Ovary (tissue), 9 donors: Measurements from ENCODE around the gene ETV6. TPM values are rescaled to one million over a fixed set of nuclear protein-coding genes. Genes with fewer than 3 reads are reported as not detected.

Source experiments
- DNase-seq, 5 donors: peaks; one replicate each; pipeline ENCODE4 v3.0.0-alpha.2; 2019 to 2020
- H3K27ac ChIP-seq, 2 donors: fragments of 200-600 bp; one replicate each; pipeline versions ENCODE4 v1.5.1 to v1.8.0; 2019 to 2022
- H3K27me3 ChIP-seq: fragments of 200-600 bp; one replicate; pipeline ENCODE4 v1.8.0; 2022
- H3K36me3 ChIP-seq: fragments of 200-600 bp; sonication (generic); one replicate; pipeline ENCODE4 v1.5.1; 2019
- H3K4me1 ChIP-seq: one replicate; pipeline ENCODE4 v1.8.1; 2013; ENCODE audit warnings: mild to moderate bottlenecking, moderate library complexity; ENCODE audit not compliant: insufficient read depth
- H3K4me3 ChIP-seq: fragments of 200-600 bp; sonication (generic); one replicate; pipeline ENCODE4 v1.5.1; 2017
- H3K9me3 ChIP-seq, 2 donors: fragments of 200-600 bp in 1 of 2; sonication (generic) in 1 of 2; one replicate each; pipeline versions ENCODE4 v1.5.1 to v1.8.1; 2013 to 2019; ENCODE audit warnings: mild to moderate bottlenecking in 1 of 2, moderate library complexity in 1 of 2
- CTCF ChIP-seq, 3 donors: fragments of 450-650 bp in 2 of 3; fragments of 200-600 bp in 1 of 3; IDR thresholded peaks; one replicate each; pipeline versions ENCODE4 v1.5.1 to v1.8.0; 2016 to 2022; ENCODE audit warnings: antibody characterized with exemption in 3 of 3, mild to moderate bottlenecking in 1 of 3
- EP300 ChIP-seq: sonication (generic); formaldehyde crosslinking; IDR thresholded peaks from one replicate; pipeline ENCODE4 v1.6.1; 2017; ENCODE audit warnings: antibody characterized with exemption
- POLR2A ChIP-seq: fragments of 450-650 bp; IDR thresholded peaks from one replicate; pipeline ENCODE4 v1.6.1; 2017; ENCODE audit warnings: antibody characterized with exemption, mild to moderate bottlenecking, moderate library complexity
- WGBS, 3 donors: extraction: QIAGEN DNeasy Blood & Tissue Kit in 1 of 3; methylation state at CpG; one replicate each; pipeline versions ENCODE4 v1.1.5 to v1.1.7; 2013 to 2017; 5-methylcytosine and 5-hydroxymethylcytosine counted together
- intact Hi-C, 4 donors: fragments of 100-400 bp; cut with DNase I; formaldehyde crosslinking; loops; one replicate each; pipeline versions ENCODE4 v1.11.0 to v1.15.1; 2022 to 2023
- polyA plus RNA-seq, 2 donors: library from polyadenylated mRNA; stranded (reverse); fragments of 200-250 nt in 1 of 2; fragments of 350-450 nt in 1 of 2; fragmentation: Illumina TruSeq in 1 of 2; extraction: RNeasy Lipid Tissue Mini Kit (QIAGEN cat#74804) in 1 of 2; gene quantifications; one replicate each; pipeline ENCODE4 v1.2.3, GENCODE V29; 2013 to 2014
- total RNA-seq, 7 donors: library from RNA; depleted of rRNA in 2 of 7; stranded (reverse); fragments of >200 nt in 2 of 7; fragmentation: NEBNext Ultra II Directional in 3 of 7; extraction: Animal tissue kit (Norgen Biotek cat#: 25700) in 3 of 7; gene quantifications; one replicate each; pipeline versions ENCODE4 v1.1.0 to v1.2.4, GENCODE V29; 2016 to 2023
- donor health status: DM: no; HTN: no; CAD: no; lungs with moderate emphysema.
- donor health status: DM: no; HTN: no; CAD: no.
- donor health status: Bipolar disorder and iron deficiency.
- donor health status: DM: yes; HTN: yes; CAD: no.
- donor health status: DM: no; HTN: no; CAD: no.
- donor health status: DM: yes; HTN: yes; CAD: no.

Gene ETV6
- total and polyA plus RNA-seq, 9 donors, result 4.4 to 34.6 (median 18.3) TPM

GRCh38 chr12:11881835-11882234 is 232.4 kb downstream of the ETV6 start:
- Histone ChIP-seq H3K36me3 (no peaks in the 10 kb centered on the region), H3K9me3 (no peaks in the 10 kb centered on the region), H3K27ac (no peak overlapping the region), H3K4me3 (no peak overlapping the region), H3K4me1 (peaks cover 6% of the 10 kb centered on the region), H3K27me3 (no peaks in the 10 kb centered on the region)
- TF ChIP-seq CTCF (IDR thresholded peaks at IDR 0.05) (no peak), EP300 (no peak), POLR2A (no peak)
- 86 to 95% (median 92%) methylated on average over 2 of the region's 2 CpGs for WGBS, 3 donors
- intact Hi-C loops, result loop anchor here in 1 of 4 donors (10.0 kb wide), 2 partner anchors 217 to 297 kb away; no protein-coding TSS in a partner anchor
- DNase-seq, result no peak

- intact Hi-C loops, result loop anchor here in 1 of 4 donors (10.0 kb wide), 2 partner anchors 218 to 298 kb away; no protein-coding TSS in a partner anchor
- 89 to 92% (median 92%) methylated on average over 8 of the region's 8 CpGs for WGBS, 3 donors
- no peaks in the 10 kb centered on the region for H3K9me3 ChIP-seq
- no peaks in the 10 kb centered on the region for H3K27me3 ChIP-seq
- TF ChIP-seq CTCF (IDR thresholded peaks at IDR 0.05), result no peak
- H3K36me3 ChIP-seq, result no peaks in the 10 kb centered on the region
- H3K27ac ChIP-seq, result no peak overlapping the region
- no peak overlapping the region for H3K4me3 ChIP-seq
- H3K4me1 ChIP-seq, result peaks cover 6% of the 10 kb centered on the region
- no peak for DNase-seq
These were observed 233.0 kb downstream of the ETV6 start for GRCh38 chr12:11882301-11883019.

GRCh38 chr12:11884116-11884515 is 234.6 kb downstream of the ETV6 start:
- H3K27ac ChIP-seq, result no peak overlapping the region
- intact Hi-C loops, result loop anchor here in 1 of 4 donors (10.0 kb wide), 2 partner anchors 219 to 299 kb away; no protein-coding TSS in a partner anchor
- H3K4me3 ChIP-seq, result no peak overlapping the region
- no peaks in the 10 kb centered on the region for H3K27me3 ChIP-seq
- H3K36me3 ChIP-seq, result no peaks in the 10 kb centered on the region
- 72 to 79% (median 77%) methylated on average over 11 of the region's 11 CpGs for WGBS, 3 donors
- no peaks in the 10 kb centered on the region for H3K4me1 ChIP-seq
- TF ChIP-seq POLR2A (no peak), EP300 (no peak), CTCF (IDR thresholded peaks at IDR 0.05) (no peak)
- no peaks in the 10 kb centered on the region for H3K9me3 ChIP-seq
- DNase-seq, result no peak

GRCh38 chr12:11884706-11885105 is 235.2 kb downstream of the ETV6 start:
- intact Hi-C loops, result loop anchor here in 1 of 4 donors (10.0 kb wide), 2 partner anchors 220 to 300 kb away; no protein-coding TSS in a partner anchor

More at GRCh38 chr12:11884706-11885105, 235.2 kb downstream of the ETV6 start:
- no peak overlapping the region for H3K27ac ChIP-seq
- no peaks in the 10 kb centered on the region for H3K4me1 ChIP-seq
- H3K9me3 ChIP-seq, result no peaks in the 10 kb centered on the region
- H3K27me3 ChIP-seq, result no peaks in the 10 kb centered on the region
- no peak for TF ChIP-seq EP300
- TF ChIP-seq CTCF (IDR thresholded peaks at IDR 0.05), result no peak
- no peak for TF ChIP-seq POLR2A
- no peaks in the 10 kb centered on the region for H3K36me3 ChIP-seq
- no peak overlapping the region for H3K4me3 ChIP-seq
- DNase-seq, result no peak
- WGBS, 3 donors, result 92 to 98% (median 95%) methylated on average over 2 of the region's 2 CpGs
